Inflammatory macrophage (primary cell): ENCODE results near the gene CACNA1I.

ENCODE experiments used
- DNase-seq, 2 donors: peaks; one replicate each; pipeline ENCODE4 v3.0.0-alpha.2; 2020 to 2022

The CACNA1I gene

DNA sequence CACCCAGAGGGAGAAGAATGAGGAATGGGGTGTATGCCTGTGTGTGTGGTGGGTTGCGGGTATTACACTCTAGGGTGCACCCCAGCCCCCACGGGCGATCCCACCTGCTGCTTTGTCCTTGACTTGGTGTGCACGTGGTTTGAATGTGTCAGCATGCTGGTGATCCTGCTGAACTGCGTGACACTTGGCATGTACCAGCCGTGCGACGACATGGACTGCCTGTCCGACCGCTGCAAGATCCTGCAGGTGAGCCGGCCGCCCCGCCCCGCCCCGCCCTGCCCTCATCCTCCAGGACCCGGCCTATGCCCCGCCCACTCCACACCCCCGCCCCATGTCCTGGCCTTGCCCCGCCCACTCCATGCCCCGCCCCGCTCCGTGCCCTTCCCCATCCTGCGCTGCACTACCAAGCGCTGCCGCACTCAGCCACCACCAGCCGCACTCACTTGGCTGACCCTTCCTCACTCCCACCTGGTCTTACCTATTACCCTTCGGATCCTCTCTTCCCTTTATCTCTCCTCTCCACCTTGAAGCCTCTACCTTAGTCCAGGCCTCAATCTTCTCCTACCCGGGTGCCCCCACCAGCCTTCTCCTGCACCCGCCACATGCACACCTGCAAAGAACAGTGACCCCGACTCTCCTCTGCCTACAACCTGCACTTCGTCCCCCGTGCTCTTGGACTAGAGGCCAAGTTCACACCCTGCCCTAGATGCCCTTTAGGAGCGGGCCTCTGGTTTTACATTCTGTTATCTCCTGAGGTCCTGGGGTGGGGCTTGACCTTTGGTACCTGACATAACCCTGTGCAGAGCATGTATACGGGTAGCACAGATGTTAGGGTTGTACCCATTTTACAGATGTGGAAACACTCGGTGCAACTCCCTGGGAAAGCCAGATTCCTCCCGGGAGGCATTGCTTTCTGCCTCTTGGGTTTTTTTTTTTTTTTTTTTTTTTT, 27.7 kb downstream of the CACNA1I start:
- DNase-seq = peak in 1 of 2 donors; percentile 40

DNA sequence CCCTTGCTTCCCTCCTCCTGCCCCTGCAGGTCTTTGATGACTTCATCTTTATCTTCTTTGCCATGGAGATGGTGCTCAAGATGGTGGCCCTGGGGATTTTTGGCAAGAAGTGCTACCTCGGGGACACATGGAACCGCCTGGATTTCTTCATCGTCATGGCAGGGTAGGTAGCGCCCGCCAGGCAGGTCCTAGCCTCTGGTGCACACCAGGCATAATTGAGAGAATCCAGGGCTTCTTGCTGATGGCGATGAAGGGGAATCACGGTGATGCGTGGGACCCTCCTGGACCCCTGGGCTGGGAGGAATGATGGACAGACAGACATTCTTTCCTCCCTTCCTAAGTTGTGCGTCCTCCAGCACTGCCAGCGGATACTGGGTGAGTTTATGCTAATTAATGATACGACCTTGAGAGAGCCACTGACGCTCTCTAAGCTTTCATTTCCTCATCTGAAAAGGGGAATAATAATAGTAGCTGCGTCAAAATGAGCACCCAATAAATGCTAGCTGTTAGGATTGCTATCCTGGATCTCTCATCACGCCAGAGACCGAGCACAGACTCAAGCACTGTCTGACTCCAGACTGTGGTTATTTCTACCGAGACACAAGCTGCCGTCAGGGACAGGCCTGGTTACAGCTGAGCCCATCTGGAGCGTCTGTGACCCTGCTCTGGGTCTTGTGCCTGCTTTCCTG, 30.1 kb downstream of the CACNA1I start:
- no peak for DNase-seq

DNA sequence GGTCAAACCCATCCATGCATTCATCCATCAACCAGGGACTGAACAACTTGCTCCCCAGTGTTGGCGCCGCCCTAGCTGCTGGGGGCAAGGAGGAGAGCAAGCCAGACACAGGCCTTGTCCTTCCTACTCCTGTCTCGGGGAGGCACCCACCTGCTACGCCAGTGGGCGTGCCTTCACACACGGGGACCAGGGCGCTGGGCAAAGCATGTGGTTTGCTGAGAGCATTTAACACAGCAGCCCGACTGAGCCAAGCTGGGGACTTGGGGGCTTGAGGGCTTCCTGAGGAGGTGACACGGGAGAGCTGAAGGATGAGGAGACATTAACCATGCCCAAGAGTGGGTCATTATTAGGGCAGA, 30.6 kb downstream of the CACNA1I start:
- no peak for DNase-seq

DNA sequence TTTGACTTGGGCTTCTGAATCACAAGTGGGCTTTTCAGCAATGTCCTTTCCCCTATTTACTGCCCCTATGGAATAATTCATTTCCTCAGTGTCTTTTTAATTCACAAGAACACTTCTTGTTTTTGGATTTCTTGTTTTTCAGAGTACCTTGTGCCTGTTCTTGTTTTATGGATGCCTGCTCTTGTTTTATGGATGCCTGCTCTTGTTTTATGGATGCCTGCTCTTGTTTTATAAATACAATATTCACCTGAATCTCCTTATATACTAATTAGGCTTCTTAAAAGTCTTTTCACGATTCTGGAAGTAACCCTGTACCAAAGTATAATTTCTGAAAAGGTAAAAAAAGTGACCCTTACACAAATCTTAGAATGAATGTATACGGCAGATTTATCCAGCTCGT, 32.8 kb downstream of the CACNA1I start:
- DNase-seq = no peak

DNA sequence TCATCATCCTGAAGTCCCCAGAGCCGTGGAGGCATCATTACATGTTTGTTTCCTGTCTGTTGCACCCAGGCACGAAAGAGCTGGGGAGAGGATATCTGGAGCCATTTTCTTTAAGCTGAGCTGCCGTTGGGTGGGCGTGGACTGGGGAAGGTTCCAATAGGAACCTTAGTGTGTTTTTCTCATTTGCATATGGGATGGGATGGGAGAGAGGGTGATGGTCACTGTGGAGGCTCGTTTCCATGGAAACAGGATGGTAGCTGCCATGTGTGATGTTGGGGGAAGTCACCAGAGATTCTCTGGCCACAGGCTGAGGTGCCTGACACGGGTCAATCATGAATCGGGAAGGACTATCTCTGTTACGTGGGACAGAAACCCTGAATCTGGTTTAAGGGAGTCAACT, 39.7 kb downstream of the CACNA1I start:
- DNase-seq = no peak

DNA sequence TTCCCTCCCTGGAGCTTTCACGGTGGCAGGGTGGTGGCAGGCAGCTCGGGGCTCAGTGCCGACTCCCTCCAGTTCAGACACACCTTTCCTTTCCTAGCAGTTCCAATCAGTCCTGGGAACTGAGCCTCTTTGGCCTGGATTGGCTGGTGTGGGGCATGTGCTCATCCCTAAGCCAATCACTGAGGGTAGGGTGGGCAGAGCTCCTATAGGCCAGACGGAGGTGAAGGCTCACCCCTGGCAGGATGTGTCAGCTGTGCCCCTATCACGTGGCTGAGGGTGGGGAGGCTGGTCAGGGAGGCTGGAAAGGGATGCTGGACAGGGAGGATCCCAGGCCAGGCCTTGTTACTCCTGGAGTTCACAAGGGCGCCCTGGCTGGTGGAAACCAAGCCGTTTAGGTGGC, 40.2 kb downstream of the CACNA1I start:
- DNase-seq = no peak

DNA sequence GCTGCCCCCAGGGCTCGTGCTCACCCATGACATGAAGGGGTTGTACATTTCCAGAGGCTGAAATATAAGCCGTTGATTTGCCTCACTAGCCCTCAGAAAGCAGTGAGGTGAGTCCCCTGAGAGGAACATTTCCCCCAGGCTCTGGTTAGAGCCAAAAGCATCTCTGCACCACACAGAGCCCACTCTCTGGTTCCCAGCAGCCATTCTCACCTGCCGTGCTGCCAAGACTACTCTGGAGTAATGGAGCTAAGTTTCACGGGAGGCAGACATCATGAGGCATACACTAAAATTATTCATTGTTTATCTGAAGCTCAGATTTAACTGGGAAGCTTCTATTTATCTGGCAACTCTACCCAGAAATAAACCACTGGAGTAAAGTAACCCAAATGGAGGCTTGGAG, 40.8 kb downstream of the CACNA1I start:
- DNase-seq = no peak

DNA sequence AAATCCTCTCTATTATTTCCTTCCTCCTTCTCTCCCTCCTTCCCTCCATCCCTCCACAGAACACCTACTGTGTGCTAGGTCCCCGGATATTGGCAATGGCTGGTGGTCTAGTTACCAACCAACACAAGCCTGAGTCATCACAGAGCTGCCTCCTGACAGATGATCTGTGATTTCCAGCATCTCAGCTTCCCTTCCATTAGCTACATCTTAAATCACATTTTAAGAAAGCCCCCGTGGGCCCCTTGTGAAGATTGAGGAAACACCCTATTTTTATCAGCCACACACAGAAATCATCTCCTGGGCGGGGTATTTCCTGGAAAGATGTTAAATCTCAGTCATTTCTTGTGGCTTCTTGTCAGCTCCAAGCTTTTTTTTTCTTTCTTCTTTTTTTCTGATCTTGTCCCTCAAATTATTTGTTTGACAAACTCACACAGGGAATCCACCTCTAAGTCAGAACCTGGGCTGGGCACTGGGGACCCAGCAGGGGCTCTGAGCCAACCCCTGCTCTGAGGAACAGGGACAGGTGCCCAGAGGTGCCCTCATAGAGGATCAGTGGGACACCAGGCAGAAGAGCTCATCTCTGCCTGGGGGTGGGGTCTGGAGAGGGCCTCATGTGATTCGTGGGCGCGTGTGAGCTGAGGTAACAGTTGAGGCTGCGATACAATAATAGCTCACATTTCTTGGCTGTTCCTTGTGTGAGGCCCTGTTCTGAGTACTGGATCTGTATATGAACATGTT, 42.4 kb downstream of the CACNA1I start:
- no peak for DNase-seq

DNA sequence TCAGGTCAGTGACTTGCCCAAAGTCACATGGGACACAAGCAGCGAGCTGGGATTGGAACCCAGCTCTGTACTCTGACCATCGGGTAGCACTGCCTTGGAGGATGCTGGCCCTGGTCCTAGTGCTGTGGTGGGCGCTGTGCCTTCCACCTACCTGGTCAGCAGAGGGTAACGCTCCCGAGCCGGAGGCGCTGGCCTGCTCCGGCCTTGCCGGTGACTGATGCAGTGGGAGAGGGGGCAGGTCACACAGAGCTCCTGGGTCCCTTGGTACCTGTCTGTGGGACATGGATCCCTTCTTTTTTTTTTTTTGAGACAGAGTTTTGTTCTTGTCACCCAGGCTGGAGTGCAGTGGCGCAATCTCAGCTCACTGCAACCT, 43.0 kb downstream of the CACNA1I start:
- no peak for DNase-seq

DNA sequence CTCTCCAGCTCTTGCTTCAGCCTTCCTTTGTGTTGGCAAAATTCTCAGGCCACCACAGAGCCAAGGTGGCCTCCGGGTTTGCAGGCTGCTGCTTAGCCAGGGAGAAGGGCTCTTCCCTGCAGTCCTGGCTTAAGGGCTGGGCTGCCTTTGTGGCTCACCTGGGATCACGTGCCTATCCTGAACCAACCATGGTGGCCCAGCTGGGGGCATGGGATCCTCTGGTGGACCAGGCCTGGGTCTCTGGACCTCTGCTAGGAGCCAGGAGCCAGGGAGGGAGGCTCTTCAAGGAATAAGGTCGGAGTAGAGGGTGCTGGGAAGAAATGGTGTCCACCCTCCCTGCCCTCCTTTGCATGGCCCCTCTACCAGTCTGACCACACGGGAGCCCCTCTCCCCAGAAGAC, 43.9 kb downstream of the CACNA1I start:
- no peak for DNase-seq

DNA sequence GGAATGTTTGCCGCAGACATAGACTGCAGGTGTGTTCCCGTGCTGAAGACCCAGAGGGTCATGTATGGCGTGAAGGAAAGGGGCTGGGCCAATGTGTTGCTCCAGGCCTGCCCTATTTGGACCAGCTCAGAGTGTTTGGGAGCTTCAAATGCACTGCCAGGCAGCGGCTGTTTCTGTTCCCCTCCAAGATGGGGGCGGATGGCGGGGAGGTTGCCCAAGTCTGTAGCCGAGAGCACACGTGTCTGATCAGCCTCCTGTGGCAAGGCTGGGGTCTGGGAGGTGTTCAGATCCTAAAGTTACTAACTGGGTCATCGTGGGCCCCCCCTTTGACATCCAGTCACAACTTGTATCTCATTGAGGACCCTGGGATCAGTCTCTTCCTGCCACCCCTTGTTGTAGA, 45.5 kb downstream of the CACNA1I start:
- no peak for DNase-seq

DNA sequence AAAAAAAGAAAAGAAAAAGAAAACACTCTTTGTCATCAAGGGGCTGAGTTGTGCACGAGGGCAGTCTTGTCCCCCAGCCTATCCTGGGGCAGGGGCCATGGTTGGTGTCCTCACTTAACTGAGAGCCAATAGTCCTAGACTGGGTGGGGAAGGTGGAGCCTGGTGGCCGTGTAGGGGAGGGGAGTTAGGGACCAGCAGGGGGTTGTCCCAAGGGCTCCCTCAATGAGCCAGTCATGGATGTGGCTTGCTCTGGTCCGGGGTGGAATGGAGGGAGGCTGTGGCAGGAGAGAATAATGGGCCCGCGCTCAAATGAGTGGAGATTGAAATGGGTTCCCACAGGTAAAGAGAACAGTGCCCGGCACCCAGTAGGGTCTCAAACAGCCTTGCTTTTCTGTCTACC, 46.2 kb downstream of the CACNA1I start:
- DNase-seq = no peak

DNA sequence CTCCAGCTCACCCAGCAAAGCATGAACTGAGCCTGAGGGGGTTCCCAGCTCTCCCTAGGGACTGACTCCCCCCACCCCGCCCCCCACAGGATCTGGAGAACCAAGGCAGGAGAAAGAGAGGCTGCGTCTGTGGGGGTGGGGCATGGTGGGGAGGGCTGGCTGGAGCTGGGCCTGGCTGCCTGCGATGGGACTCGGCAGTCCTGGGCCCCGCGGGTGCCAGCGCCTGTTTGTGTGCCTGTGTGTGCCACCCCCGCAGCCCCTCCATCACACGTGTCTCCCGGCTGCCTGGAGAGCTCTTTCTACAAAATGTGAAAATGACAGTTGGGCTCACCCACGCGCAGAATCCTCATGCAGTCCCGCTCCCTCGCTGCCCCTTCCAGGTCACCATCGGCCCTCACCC, 46.8 kb downstream of the CACNA1I start:
- no peak for DNase-seq

DNA sequence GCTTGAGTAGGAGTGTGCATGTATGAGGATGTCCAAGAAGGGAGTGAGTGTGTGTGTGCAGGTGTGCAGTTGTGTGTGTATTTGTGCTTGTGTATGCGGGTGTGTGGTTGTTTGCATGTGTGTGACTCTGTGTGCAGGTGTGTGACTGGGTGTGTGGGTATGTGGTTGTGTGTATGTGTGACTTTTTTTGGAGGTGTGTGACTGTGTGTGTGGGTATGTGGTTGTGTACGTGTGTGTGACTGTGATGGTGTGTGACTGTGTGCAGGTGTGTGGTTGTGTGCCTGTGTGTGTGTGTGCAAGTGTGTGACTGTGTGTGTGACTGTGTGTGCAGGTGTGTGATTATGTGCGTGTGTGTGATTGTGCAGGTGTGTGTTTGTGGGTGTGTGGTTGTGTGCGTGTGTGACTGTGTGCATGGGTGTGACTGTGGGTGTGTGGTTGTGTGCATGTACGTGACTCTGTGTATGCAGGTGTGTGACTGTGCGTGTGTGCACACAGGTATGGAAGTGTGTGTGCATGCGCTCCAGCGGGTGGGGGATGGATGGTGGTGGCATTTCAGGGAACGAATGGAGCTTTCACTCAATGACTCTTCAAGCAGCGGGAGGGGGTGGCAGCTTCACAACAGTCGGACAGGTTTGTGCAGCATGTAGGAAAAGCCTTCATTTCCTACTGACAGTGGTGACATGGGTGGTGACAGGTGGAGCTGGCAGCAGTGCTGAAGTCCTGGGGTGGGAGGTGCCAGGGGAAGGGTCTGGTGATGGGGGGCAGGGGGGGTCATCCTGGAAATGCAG, 47.6 kb downstream of the CACNA1I start:
- no peak for DNase-seq

DNA sequence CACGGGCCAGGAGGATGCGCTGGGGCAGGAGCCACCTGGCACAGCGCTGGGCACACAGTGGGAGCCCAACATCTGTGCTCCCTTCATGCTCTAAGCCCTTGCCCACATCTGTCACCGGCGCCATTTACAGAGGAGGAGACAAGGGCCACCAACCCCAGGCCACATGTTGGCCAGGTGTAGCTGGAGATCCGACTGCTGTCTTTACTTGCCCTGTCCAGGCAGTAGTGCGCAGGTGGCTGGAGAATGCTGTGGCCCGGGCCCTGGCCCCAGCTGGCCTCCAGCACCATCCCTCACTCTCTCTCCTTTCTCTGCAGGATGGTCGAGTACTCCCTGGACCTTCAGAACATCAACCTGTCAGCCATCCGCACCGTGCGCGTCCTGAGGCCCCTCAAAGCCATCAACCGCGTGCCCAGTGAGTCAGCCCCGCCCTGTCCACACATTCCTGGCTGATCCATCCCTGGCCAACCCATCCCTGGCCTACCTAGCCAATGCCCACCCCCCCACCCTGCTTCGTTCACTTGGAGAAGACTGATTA, 48.5 kb downstream of the CACNA1I start:
- no peak for DNase-seq

DNA sequence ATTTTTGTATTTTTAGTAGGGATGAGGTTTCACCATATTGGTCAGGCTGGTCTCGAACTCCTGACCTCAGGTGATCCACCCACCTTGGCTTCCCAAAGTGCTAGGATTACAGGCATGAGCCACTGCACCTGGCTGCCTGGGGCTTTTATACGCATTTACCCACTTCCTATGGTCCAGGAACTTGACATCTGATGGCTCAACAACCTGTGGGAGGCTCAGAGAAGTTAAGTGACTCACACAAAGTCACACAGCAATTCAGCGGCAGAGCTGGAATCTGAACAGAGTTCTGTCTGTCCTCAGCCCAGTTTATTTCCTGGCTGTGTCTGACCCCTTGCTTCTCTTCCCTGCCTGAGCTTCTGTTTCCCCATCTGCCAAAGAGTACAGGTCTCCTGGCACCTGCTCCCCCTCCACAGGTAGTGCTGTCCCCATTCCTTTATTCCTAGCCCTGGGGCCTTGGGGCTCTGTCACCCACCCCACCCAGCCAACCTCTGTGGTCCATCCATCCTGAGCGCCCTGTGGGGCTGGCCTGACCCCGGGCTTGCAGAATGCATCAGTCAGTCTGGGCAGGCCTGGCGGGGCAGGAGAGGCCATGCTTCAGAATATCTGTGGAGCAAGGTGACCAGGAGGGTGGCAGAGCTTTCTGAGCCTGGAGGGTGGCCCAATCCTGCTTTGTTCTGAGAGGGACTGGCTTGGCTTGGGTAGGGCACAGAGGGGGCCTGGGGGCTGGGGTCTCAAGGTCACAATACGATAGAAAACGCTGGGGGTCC, 50.6 kb downstream of the CACNA1I start:
- DNase-seq = no peak

DNA sequence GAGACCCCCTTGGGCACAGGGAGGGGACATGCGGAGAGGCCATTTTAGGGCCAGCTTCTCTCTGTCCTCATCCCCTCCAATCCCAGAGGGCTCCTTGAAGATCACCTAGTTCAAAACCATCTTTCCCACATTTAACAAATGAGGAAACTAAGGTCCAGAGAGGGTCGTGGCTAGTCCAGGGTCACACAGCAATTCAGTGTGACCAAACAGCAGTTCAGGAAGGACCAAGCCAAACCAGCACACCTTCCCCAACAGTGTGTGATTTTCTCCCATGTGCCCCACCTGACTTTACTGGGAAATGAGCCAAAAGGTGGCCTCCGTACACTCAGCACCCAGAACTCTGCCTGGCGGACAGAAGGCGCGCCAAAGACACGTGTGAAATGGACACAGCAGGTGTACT, 51.3 kb downstream of the CACNA1I start:
- DNase-seq = no peak

DNA sequence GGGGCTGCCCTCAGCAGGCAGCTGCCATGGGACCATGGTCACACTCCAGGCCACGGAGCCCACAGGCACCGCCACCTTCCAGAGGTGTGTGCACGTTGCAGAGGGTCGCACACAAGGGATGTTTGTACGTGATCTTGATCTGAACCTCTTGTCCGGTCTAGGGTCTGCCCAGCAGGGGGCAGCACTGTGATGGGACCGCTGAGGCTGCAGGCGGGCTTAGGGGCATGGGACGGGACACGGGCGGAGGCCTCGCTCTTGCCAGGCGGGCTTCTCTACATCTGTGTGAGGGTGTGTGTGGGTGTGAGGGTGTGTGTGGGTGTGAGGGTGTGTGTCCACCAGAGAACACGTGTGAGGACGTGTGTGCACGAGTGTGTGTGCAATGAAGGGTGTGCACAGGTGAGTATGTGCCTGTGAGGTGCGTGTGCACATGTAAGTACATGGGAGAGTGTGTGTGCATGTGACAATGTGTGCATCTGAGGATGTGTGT, 52.4 kb downstream of the CACNA1I start:
- DNase-seq = peak; percentile 7 to 49

DNA sequence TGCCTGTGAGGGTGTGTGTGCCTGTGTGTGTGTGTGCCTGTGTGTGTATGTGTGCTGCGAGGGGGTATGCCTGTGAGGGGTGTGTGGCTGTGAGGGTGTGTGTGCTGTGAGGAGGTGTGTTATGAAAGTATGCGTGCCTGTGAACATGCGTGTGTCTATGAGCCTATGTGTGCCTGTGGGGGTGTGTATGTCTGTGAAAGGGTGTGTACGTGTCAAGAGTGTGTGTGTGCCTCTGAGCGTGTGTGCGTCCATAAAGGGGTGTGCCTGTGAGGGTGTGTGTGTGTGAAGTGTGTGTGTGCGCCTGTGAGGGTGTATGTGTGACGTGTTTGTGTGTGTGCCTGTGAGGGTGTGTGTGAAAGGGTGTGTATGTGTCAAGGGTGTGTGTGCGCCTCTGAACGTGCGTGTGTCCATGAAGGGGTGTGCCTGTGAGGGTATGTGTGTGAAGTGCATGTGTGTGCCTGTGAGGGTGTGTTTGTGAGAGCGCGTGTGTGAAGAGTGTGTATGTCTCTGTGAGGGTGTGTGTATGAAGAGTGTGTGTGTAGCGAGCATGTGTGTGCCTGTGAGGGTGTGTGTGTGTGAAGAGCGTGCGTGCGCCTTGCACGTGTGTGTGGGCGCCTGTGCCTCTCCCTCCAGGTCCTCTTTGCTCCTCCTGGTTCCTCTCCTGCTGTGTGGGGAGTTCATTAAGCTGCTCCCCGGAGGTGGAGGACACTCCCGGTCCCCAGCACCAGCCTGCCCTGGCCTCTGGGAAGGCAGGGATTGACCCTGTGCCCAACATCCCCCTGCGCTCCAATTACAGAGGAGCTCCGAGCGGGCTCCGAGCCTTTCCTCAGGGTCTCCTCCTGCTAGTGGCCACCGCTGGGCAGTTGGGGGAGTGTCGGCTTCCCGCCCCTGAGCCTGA, 53.3 kb downstream of the CACNA1I start:
- DNase-seq = no peak

DNA sequence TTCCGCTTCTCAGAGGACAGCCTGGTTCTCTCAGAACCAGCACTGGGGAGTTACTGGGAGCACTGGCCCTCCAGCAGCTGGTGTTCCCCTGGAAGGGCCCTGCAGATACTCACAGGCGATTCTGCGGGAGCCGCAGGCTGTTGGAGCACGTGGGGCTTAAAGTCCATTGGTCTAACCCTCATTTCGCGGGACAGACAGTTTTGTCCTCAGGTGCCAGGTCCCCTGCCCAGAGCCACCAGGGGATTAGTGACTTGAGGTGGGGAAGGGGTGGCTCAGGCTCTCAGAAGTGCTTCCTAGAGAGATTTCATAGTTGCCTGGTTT, 53.9 kb downstream of the CACNA1I start:
- DNase-seq = no peak
